Ovary (tissue), 3 donors: ENCODE measurements around the gene STT3B.

Experiments used
- POLR2A ChIP-seq: fragments of 450-650 bp; IDR thresholded peaks from one replicate; pipeline ENCODE4 v1.6.1; 2017; ENCODE audit warnings: antibody characterized with exemption, mild to moderate bottlenecking, moderate library complexity
- TF ChIP-seq, protein P1 (sequence below), 3 donors: fragments of 450-650 bp in 2 of 3; fragments of 200-600 bp in 1 of 3; IDR thresholded peaks; one replicate each; pipeline versions ENCODE4 v1.5.1 to v1.8.0; 2016 to 2022; ENCODE audit warnings: antibody characterized with exemption in 3 of 3, mild to moderate bottlenecking in 1 of 3
- donor health status: DM: no; HTN: no; CAD: no.

DNA sequence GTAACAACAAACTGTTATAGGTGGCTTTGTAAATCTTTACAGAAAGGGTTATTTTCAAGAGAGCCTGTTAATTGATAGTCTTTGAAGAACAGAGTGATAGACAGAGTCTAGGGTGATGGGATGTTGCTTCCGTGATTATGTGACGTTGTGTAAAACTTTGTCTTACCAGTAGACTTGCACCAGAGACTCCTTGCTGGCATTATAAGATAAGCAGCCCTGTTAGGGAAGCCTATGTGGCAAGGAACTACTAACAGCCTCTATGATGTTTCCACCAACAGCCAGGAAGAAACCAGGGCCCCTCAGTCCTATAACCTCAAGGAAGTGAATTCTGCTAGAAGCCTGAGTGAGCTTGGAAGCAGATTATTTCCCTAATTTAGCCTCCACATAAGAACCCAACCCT is 18.9 kb downstream of the STT3B start:
- no peak for TF ChIP-seq POLR2A
- TF ChIP-seq, protein P1, sequence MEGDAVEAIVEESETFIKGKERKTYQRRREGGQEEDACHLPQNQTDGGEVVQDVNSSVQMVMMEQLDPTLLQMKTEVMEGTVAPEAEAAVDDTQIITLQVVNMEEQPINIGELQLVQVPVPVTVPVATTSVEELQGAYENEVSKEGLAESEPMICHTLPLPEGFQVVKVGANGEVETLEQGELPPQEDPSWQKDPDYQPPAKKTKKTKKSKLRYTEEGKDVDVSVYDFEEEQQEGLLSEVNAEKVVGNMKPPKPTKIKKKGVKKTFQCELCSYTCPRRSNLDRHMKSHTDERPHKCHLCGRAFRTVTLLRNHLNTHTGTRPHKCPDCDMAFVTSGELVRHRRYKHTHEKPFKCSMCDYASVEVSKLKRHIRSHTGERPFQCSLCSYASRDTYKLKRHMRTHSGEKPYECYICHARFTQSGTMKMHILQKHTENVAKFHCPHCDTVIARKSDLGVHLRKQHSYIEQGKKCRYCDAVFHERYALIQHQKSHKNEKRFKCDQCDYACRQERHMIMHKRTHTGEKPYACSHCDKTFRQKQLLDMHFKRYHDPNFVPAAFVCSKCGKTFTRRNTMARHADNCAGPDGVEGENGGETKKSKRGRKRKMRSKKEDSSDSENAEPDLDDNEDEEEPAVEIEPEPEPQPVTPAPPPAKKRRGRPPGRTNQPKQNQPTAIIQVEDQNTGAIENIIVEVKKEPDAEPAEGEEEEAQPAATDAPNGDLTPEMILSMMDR (IDR thresholded peaks at IDR 0.05) = no peak
